ENCODE results near the gene OR10AD1.
A peak's percentile ranks its signal among the peaks of the same experiment; 100 is the strongest.

The OR10AD1 gene

GRCh38 chr12:48198985-48199384 is 4.1 kb downstream of the OR10AD1 start:
- DNase-seq (ENCODE audit: low read depth) = no peak
- TF ChIP-seq CTCF (conservative IDR thresholded peaks at IDR 0.05; ENCODE audit: low read depth, low read length) = no peak
- H3K4me3 ChIP-seq (ENCODE audit: low read depth, low read length) = peak overlapping the region; percentile 87

- no peak for TF ChIP-seq CTCF (conservative IDR thresholded peaks at IDR 0.05; ENCODE audit: low read depth, low read length)
- DNase-seq (ENCODE audit: low read depth) = peak; percentile 34
- H3K4me3 ChIP-seq (ENCODE audit: low read depth, low read length) = peak overlapping the region; percentile 87
Measured at GRCh38 chr12:48198672-48198971, 4.5 kb downstream of the OR10AD1 start.

GRCh38 chr12:48197971-48198671 is 5.0 kb downstream of the OR10AD1 start:
- peak; percentile 97 for DNase-seq (ENCODE audit: low read depth)
- H3K4me3 ChIP-seq (ENCODE audit: low read depth, low read length) = peak overlapping the region; percentile 87
- peak; percentile 38 for TF ChIP-seq CTCF (conservative IDR thresholded peaks at IDR 0.05; ENCODE audit: low read depth, low read length)

- peak; percentile 60 for TF ChIP-seq CTCF (conservative IDR thresholded peaks at IDR 0.05; ENCODE audit: low read depth, low read length)
- DNase-seq (ENCODE audit: low read depth) = peak; percentile 69
- peak overlapping the region; percentile 87 for H3K4me3 ChIP-seq (ENCODE audit: low read depth, low read length)
Measured at GRCh38 chr12:48197549-48197970, 5.5 kb downstream of the OR10AD1 start.

GRCh38 chr12:48194799-48195201 is 8.3 kb downstream of the OR10AD1 start:
- DNase-seq (ENCODE audit: low read depth) = peak; percentile 19
- TF ChIP-seq CTCF (conservative IDR thresholded peaks at IDR 0.05; ENCODE audit: low read depth, low read length) = no peak
- no peak overlapping the region for H3K4me3 ChIP-seq (ENCODE audit: low read depth, low read length)

GRCh38 chr12:48193623-48194022 is 9.5 kb downstream of the OR10AD1 start:
- no peak for TF ChIP-seq CTCF (conservative IDR thresholded peaks at IDR 0.05; ENCODE audit: low read depth, low read length)
- no peak for DNase-seq (ENCODE audit: low read depth)
- no peak overlapping the region for H3K4me3 ChIP-seq (ENCODE audit: low read depth, low read length)

- DNase-seq (ENCODE audit: low read depth) = no peak
Measured at GRCh38 chr12:48192861-48193260, 10.2 kb downstream of the OR10AD1 start.

More at GRCh38 chr12:48192861-48193260, 10.2 kb downstream of the OR10AD1 start:
- no peak overlapping the region for H3K4me3 ChIP-seq (ENCODE audit: low read depth, low read length)
- no peak for TF ChIP-seq CTCF (conservative IDR thresholded peaks at IDR 0.05; ENCODE audit: low read depth, low read length)

Measured in choroid plexus epithelial cell (primary cell).